Neural cell (in vitro differentiated cells): ENCODE results near the gene CRADD. TPM values are rescaled to one million over a fixed set of nuclear protein-coding genes. Genes with fewer than 3 reads are reported as not detected.

ENCODE experiments used
- H2AFZ ChIP-seq: fragments of 200-600, 300-800 bp; sonication (generic), shearing (Covaris generic); 2 replicates; pipeline ENCODE4 v1.6.0; 2014; ENCODE audit warnings: low read depth, mild to moderate bottlenecking, antibody characterized with exemption, low read length, moderate library complexity
- H3F3A ChIP-seq: fragments of 200-600 bp; shearing (Covaris generic); 2 replicates; pipeline ENCODE4 v1.6.1; 2016; ENCODE audit warnings: mild to moderate bottlenecking, moderate library complexity, mixed read lengths, antibody characterized with exemption, low read length; ENCODE audit not compliant: insufficient read depth, poor library complexity, severe bottlenecking
- H3K27ac ChIP-seq: fragments of 200-600, 300-800 bp; sonication (generic), shearing (Covaris generic); 2 replicates; pipeline ENCODE4 v1.5.1; 2014; ENCODE audit warnings: mild to moderate bottlenecking, low read length, moderate library complexity
- H3K27me3 ChIP-seq: fragments of 300-800, 200-600 bp; sonication (generic), shearing (Covaris generic); 2 replicates; pipeline ENCODE4 v1.6.0; 2014; ENCODE audit warnings: mild to moderate bottlenecking, low read depth, low read length, moderate library complexity; ENCODE audit not compliant: insufficient read depth
- H3K36me3 ChIP-seq: fragments of 300-800, 200-600 bp; sonication (generic), shearing (Covaris generic); 2 replicates; pipeline ENCODE4 v1.5.1; 2014; ENCODE audit warnings: mild to moderate bottlenecking, antibody characterized with exemption, low read length, moderate library complexity; ENCODE audit not compliant: insufficient read depth
- H3K4me2 ChIP-seq: fragments of 300-800, 200-600 bp; sonication (generic), shearing (Covaris generic); 2 replicates; pipeline ENCODE4 v1.6.0; 2014; ENCODE audit warnings: mild to moderate bottlenecking, low read length
- H3K4me3 ChIP-seq: fragments of 300-800, 200-600 bp; sonication (generic), shearing (Covaris generic); 2 replicates; pipeline ENCODE4 v1.5.1; 2014; ENCODE audit warnings: mild to moderate bottlenecking, low read length, moderate library complexity
- H3K79me2 ChIP-seq: fragments of 200-600 bp; shearing (Covaris generic); replicated peaks from 2 replicates; pipeline ENCODE4 v1.6.0; 2014; ENCODE audit warnings: mild to moderate bottlenecking, low read length, moderate library complexity; ENCODE audit not compliant: insufficient read depth
- H3K9ac ChIP-seq: fragments of 300-800, 200-600 bp; sonication (generic), shearing (Covaris generic); 2 replicates; pipeline ENCODE4 v1.6.1; 2016; ENCODE audit warnings: mild to moderate bottlenecking, low read length, mixed read lengths
- H3K9me2 ChIP-seq: fragments of 200-600 bp; shearing (Covaris generic); 2 replicates; pipeline ENCODE4 v1.6.1; 2016; ENCODE audit warnings: mild to moderate bottlenecking, low read length, mixed read lengths; ENCODE audit not compliant: insufficient read depth
- H3K9me3 ChIP-seq: fragments of 200-600, 300-800 bp; sonication (generic), shearing (Covaris generic); 2 replicates; pipeline ENCODE4 v1.6.1; 2016; ENCODE audit warnings: mild to moderate bottlenecking, mixed run types, low read length, moderate library complexity, mixed read lengths
- H4K20me1 ChIP-seq: fragments of 200-600 bp; shearing (Covaris generic); 2 replicates; pipeline ENCODE4 v1.6.1; 2016; ENCODE audit warnings: mild to moderate bottlenecking, mixed run types; ENCODE audit not compliant: insufficient read depth
- EP300 ChIP-seq: fragments of 450-650 bp; conservative IDR thresholded peaks from 2 replicates; pipeline ENCODE4 v1.6.1; 2014; ENCODE audit warnings: antibody characterized with exemption, mild to moderate bottlenecking, moderate library complexity; ENCODE audit not compliant: poor library complexity, severe bottlenecking
- MXI1 ChIP-seq: fragments of 450-650 bp; conservative IDR thresholded peaks from 2 replicates; pipeline ENCODE4 v1.6.1; 2014; ENCODE audit warnings: antibody characterized with exemption, mild to moderate bottlenecking; ENCODE audit not compliant: poor library complexity, severe bottlenecking
- POLR2AphosphoS5 ChIP-seq: IDR thresholded peaks from 2 replicates; pipeline ENCODE4 v1.6.1; 2012
- RAD21 ChIP-seq: fragments of 450-650 bp; conservative IDR thresholded peaks from 2 replicates; pipeline ENCODE4 v1.6.1; 2014; ENCODE audit warnings: antibody characterized with exemption, mild to moderate bottlenecking, moderate library complexity
- SMC3 ChIP-seq: fragments of 450-650 bp; conservative IDR thresholded peaks from 2 replicates; pipeline ENCODE4 v1.6.1; 2014; ENCODE audit warnings: antibody characterized with exemption, mild to moderate bottlenecking, moderate library complexity; ENCODE audit not compliant: poor library complexity
- polyA plus RNA-seq: library from polyadenylated mRNA; depleted of rRNA; stranded (reverse); fragments of >200 nt; gene quantifications from 2 replicates; pipeline ENCODE4 v1.2.3, GENCODE V29; 2014
- TF ChIP-seq, protein P1 (sequence below): IDR thresholded peaks from 2 replicates; pipeline ENCODE4 v1.6.1; 2012; ENCODE audit warnings: borderline replicate concordance
- TF ChIP-seq, protein P2 (sequence below): fragments of 450-650 bp; IDR thresholded peaks from 2 replicates; pipeline ENCODE4 v1.5.1; 2014; ENCODE audit warnings: antibody characterized with exemption, mild to moderate bottlenecking, moderate library complexity; ENCODE audit not compliant: poor library complexity, severe bottlenecking

Gene CRADD
- polyA plus RNA-seq, 1 donor from 2014 or later: 23.5 TPM

DNA sequence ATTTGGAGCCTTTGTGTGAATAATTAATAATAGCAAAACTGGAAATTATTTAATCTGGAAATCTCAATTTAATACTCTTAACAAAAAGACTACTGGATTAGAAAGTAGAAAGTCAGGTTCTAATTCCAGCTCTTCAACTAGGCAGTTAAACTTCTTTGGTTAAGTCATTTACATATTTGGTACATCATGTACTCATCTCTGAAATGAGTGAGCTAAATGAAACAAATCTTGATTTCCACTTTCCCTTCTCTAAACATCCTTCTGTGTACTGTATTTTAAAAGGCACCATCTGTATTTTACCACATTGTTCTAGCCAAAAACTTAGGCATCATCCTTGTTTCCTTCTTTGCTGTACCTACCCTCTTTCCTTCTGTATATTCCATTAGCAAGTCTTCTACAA is 26.9 kb downstream of the CRADD start:
- Histone ChIP-seq H3K9me2 (no peaks in the 10 kb centered on the region), H2AFZ (no peak overlapping the region), H3K4me2 (no peak overlapping the region), H3K4me3 (no peak overlapping the region), H3K27ac (no peak overlapping the region), H4K20me1 (no peaks in the 10 kb centered on the region), H3K27me3 (no peaks in the 10 kb centered on the region), H3K79me2 (no peaks in the 10 kb centered on the region), H3K9ac (no peak overlapping the region), H3F3A (no peaks in the 10 kb centered on the region), H3K36me3 (no peaks in the 10 kb centered on the region), H3K9me3 (no peaks in the 10 kb centered on the region)
- TF ChIP-seq, protein P1, sequence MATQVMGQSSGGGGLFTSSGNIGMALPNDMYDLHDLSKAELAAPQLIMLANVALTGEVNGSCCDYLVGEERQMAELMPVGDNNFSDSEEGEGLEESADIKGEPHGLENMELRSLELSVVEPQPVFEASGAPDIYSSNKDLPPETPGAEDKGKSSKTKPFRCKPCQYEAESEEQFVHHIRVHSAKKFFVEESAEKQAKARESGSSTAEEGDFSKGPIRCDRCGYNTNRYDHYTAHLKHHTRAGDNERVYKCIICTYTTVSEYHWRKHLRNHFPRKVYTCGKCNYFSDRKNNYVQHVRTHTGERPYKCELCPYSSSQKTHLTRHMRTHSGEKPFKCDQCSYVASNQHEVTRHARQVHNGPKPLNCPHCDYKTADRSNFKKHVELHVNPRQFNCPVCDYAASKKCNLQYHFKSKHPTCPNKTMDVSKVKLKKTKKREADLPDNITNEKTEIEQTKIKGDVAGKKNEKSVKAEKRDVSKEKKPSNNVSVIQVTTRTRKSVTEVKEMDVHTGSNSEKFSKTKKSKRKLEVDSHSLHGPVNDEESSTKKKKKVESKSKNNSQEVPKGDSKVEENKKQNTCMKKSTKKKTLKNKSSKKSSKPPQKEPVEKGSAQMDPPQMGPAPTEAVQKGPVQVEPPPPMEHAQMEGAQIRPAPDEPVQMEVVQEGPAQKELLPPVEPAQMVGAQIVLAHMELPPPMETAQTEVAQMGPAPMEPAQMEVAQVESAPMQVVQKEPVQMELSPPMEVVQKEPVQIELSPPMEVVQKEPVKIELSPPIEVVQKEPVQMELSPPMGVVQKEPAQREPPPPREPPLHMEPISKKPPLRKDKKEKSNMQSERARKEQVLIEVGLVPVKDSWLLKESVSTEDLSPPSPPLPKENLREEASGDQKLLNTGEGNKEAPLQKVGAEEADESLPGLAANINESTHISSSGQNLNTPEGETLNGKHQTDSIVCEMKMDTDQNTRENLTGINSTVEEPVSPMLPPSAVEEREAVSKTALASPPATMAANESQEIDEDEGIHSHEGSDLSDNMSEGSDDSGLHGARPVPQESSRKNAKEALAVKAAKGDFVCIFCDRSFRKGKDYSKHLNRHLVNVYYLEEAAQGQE: no peak
- TF ChIP-seq, protein P2, sequence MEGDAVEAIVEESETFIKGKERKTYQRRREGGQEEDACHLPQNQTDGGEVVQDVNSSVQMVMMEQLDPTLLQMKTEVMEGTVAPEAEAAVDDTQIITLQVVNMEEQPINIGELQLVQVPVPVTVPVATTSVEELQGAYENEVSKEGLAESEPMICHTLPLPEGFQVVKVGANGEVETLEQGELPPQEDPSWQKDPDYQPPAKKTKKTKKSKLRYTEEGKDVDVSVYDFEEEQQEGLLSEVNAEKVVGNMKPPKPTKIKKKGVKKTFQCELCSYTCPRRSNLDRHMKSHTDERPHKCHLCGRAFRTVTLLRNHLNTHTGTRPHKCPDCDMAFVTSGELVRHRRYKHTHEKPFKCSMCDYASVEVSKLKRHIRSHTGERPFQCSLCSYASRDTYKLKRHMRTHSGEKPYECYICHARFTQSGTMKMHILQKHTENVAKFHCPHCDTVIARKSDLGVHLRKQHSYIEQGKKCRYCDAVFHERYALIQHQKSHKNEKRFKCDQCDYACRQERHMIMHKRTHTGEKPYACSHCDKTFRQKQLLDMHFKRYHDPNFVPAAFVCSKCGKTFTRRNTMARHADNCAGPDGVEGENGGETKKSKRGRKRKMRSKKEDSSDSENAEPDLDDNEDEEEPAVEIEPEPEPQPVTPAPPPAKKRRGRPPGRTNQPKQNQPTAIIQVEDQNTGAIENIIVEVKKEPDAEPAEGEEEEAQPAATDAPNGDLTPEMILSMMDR: no peak

DNA sequence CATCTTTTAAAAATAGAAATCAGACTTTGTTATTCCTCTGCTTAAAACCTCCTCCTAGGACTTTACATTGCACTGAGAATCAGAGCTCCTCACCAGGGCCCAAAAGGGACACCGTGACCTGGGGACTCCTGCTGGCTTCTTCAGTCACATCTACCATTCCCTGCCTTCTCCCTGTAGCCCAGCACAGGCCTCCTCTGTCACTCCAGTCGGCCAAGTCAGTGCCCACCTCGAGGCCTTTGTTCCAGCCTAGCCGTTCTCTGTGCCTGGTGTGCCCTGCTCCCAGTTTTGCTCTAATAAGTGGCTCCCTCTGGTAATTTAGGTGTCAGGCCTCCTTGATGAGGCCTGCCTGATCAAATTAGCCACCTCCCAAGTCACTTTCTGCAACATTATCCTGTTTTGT is 27.4 kb downstream of the CRADD start:
- no peak overlapping the region for H3K9ac ChIP-seq
- TF ChIP-seq RAD21 (no peak), POLR2AphosphoS5 (no peak), SMC3 (no peak), MXI1 (no peak), EP300 (no peak)
- TF ChIP-seq, protein P2: no peak
- TF ChIP-seq, protein P1: no peak
- H3K4me2 ChIP-seq: no peak overlapping the region
- H3K4me3 ChIP-seq: no peak overlapping the region
- no peaks in the 10 kb centered on the region for H3K27me3 ChIP-seq
- H2AFZ ChIP-seq: no peak overlapping the region
- no peaks in the 10 kb centered on the region for H3K9me2 ChIP-seq
- H3K36me3 ChIP-seq: no peaks in the 10 kb centered on the region
- peaks cover 2% of the 10 kb centered on the region for H3K9me3 ChIP-seq
- no peaks in the 10 kb centered on the region for H4K20me1 ChIP-seq
- no peak overlapping the region for H3K27ac ChIP-seq
- H3K79me2 ChIP-seq: no peaks in the 10 kb centered on the region
- no peaks in the 10 kb centered on the region for H3F3A ChIP-seq
